Measurements from ENCODE around the gene TMEM100. TPM values are rescaled to one million over a fixed set of nuclear protein-coding genes. Genes with fewer than 3 reads are reported as not detected.

TMEM100 gene
- total and polyA plus RNA-seq, 2 experiments from 2014 or later: 0.10 to 0.73 TPM

GRCh38 chr17:55690105-55690508 is 32.6 kb downstream of the TMEM100 start (continued):
- TF ChIP-seq ETS1 (IDR thresholded peaks at IDR 0.05) (no peak), ZNF331 (CRISPR knock-in tag; IDR thresholded peaks at IDR 0.05; ENCODE audit: low read depth) (no peak)

- peaks cover 24% of the 10 kb centered on the region for H3K9me3 Mint-ChIP-seq
- ATAC-seq: no peak
- no peaks in the 10 kb centered on the region for H3F3A ChIP-seq (replicated peaks; ENCODE audit: low read depth)
- no peak for TF ChIP-seq ZNF462 (CRISPR knock-in tag; IDR thresholded peaks at IDR 0.05)
- no peak for TF ChIP-seq REST (IDR thresholded peaks at IDR 0.05; ENCODE audit: unreplicated experiment)
- TF ChIP-seq POLR2AphosphoS5 (IDR thresholded peaks at IDR 0.05; ENCODE audit: low read depth): no peak
- TF ChIP-seq JUNB (IDR thresholded peaks at IDR 0.05; ENCODE audit: unreplicated experiment): no peak
- no peak for TF ChIP-seq NANOG (IDR thresholded peaks at IDR 0.05; ENCODE audit: borderline replicate concordance)
- no peak for TF ChIP-seq CREB1 (CRISPR knock-in tag; IDR thresholded peaks at IDR 0.05; ENCODE audit: low read depth)
- no peak for TF ChIP-seq STAT1 (IDR thresholded peaks at IDR 0.05; ENCODE audit: unreplicated experiment)
- no peak for TF ChIP-seq EZH2 (IDR thresholded peaks at IDR 0.05; ENCODE audit: low read depth, unreplicated experiment)
- no peak for TF ChIP-seq CTCF (conservative IDR thresholded peaks at IDR 0.05; ENCODE audit: low read depth in 2 of 2)
- no peak for TF ChIP-seq ETS1 (IDR thresholded peaks at IDR 0.05)
- no peak for TF ChIP-seq ZNF114 (CRISPR knock-in tag; IDR thresholded peaks at IDR 0.05)
These were observed 33.0 kb downstream of the TMEM100 start for GRCh38 chr17:55689672-55690071.

More at GRCh38 chr17:55689672-55690071, 33.0 kb downstream of the TMEM100 start:
- Histone ChIP-seq H3K27me3 (ENCODE audit: insufficient read depth) (no peaks in the 10 kb centered on the region), H3K27ac (ENCODE audit: low read depth) (no peak overlapping the region), H3K4me1 (ENCODE audit: insufficient read depth) (peaks cover 10% of the 10 kb centered on the region), H3K4me2 (no peak overlapping the region), H4K20me1 (replicated peaks; ENCODE audit: insufficient read depth) (no peaks in the 10 kb centered on the region), H2AFZ (no peak overlapping the region), H3K9me2 (ENCODE audit: insufficient read depth) (peaks cover 7% of the 10 kb centered on the region; the same call in 1 of the 2 replicates), H3K79me2 (replicated peaks; ENCODE audit: insufficient read depth) (no peaks in the 10 kb centered on the region), H3K36me3 (ENCODE audit: insufficient read depth) (no peaks in the 10 kb centered on the region), H3K4me3 (no peak overlapping the region)
- H3K4me1 Mint-ChIP-seq: no peaks in the 10 kb centered on the region
- DNase-seq (ENCODE audit: low spot score): no peak
- H3K4me3 Mint-ChIP-seq: no peak overlapping the region
- H3K27ac Mint-ChIP-seq: no peak overlapping the region
- H3K27me3 Mint-ChIP-seq (ENCODE audit: insufficient read depth, low read depth, poor library complexity): no peaks in the 10 kb centered on the region
- peaks cover 12% of the 10 kb centered on the region for H3K36me3 Mint-ChIP-seq (ENCODE audit: low read depth)
